HCT116 (cell line): ENCODE data around the gene DENND2D. TPM values are rescaled to one million over a fixed set of nuclear protein-coding genes. Genes with fewer than 3 reads are reported as not detected.

Source experiments
- ATAC-seq: fragments of 200-7000 bp; cut with Tn5 transposase; 2 replicates; pipeline ENCODE4 v1.9.1; 2020; ENCODE audit warnings: mild to moderate bottlenecking, moderate library complexity
- BruUV-seq: library from RNA; stranded (reverse); fragments of 400-500 nt; replicated peaks from 2 replicates; lab custom pipeline; 2021; lab: Mats Ljungman, UMichigan
- CTCF ChIA-PET: fragments of 300-600 bp; sonication (Branson Sonifier 250); formaldehyde crosslinking; loops from one replicate; lab custom pipeline; 2021; ENCODE audit warnings: antibody characterized with exemption; lab: Charles Lee
- POLR2A ChIA-PET: fragments of 300-600, 350-600 bp; sonication (Branson Sonifier 250); formaldehyde crosslinking; loops from one replicate; lab custom pipeline; 2021; ENCODE audit warnings: antibody characterized with exemption; lab: Charles Lee
- RAD21 ChIA-PET, 2 experiments: fragments of 300-600 bp; sonication (Branson Sonifier 250); formaldehyde crosslinking; loops; one replicate each; lab custom pipeline; 2023; ENCODE audit warnings: low total read pairs in 2 of 2; ENCODE audit not compliant: uncharacterized antibody in 2 of 2, unreplicated experiment in 2 of 2, low non-redundant PET in 1 of 2; lab: Charles Lee
- DNase-seq: peaks from one replicate; pipeline ENCODE4 v3.0.0-alpha.2; 2010; ENCODE audit warnings: low read depth, low spot score
- H2AFZ ChIP-seq: fragments of 200-600 bp; shearing (Covaris generic), sonication (generic); 2 replicates; pipeline ENCODE4 v1.6.1; 2017; ENCODE audit warnings: low read depth, mixed run types, mixed read lengths, antibody characterized with exemption, low read length; ENCODE audit not compliant: poor library complexity, severe bottlenecking
- H3K27ac ChIP-seq: 2 replicates; pipeline ENCODE4 v1.5.1; 2012; ENCODE audit warnings: low read depth, low read length
- H3K27me3 ChIP-seq: fragments of 200-600 bp; sonication (generic); 2 replicates; pipeline ENCODE4 v1.6.1; 2016; ENCODE audit warnings: mixed run types, low read length, mixed read lengths; ENCODE audit not compliant: insufficient read depth
- H3K36me3 ChIP-seq, 2 experiments: fragments of 200-500 bp in 1 of 2; fragments of 200-600 bp in 1 of 2; sonication (Bioruptor generic) in 1 of 2; sonication (generic) in 1 of 2; 2 replicates each; pipeline versions ENCODE4 v1.5.1 to v1.6.1; 2014 to 2016; ENCODE audit warnings: low read length in 2 of 2, inconsistent platforms in 1 of 2, mixed read lengths in 1 of 2, mixed run types in 1 of 2; ENCODE audit not compliant: insufficient read depth in 2 of 2, control insufficient read depth in 1 of 2
- H3K4me1 ChIP-seq, 2 experiments: fragments of 200-600 bp in 1 of 2; sonication (generic) in 1 of 2; 2 replicates each; pipeline versions ENCODE4 v1.5.1 to v1.6.1; 2012 to 2017; ENCODE audit warnings: low read length in 2 of 2, inconsistent platforms in 1 of 2, mild to moderate bottlenecking in 1 of 2, mixed read lengths in 1 of 2, mixed run types in 1 of 2, moderate library complexity in 1 of 2; ENCODE audit not compliant: insufficient read depth in 2 of 2, control insufficient read depth in 1 of 2
- H3K4me2 ChIP-seq: fragments of 200-600 bp; sonication (generic); 2 replicates; pipeline ENCODE4 v1.6.1; 2017; ENCODE audit warnings: mixed run types, low read length, mixed read lengths
- H3K4me3 ChIP-seq, 2 experiments: fragments of 200-600 bp in 1 of 2; sonication (generic) in 1 of 2; replicated peaks in 1 of 2; 2 replicates each; pipeline ENCODE4 v1.5.1; 2011 to 2016; ENCODE audit warnings: low read length in 2 of 2, control low read depth in 1 of 2, low read depth in 1 of 2, mild to moderate bottlenecking in 1 of 2, mixed read lengths in 1 of 2, mixed run types in 1 of 2
- H3K79me2 ChIP-seq: fragments of 200-600 bp; sonication (generic); 2 replicates; pipeline ENCODE4 v1.6.1; 2017; ENCODE audit warnings: mild to moderate bottlenecking, mixed run types, low read length, moderate library complexity, mixed read lengths; ENCODE audit not compliant: insufficient read depth
- H3K9ac ChIP-seq: fragments of 200-600 bp; sonication (generic); 2 replicates; pipeline ENCODE4 v1.6.1; 2016; ENCODE audit warnings: low read length, mixed read lengths
- H3K9me2 ChIP-seq: fragments of 200-600 bp; sonication (generic), shearing (Covaris generic); 2 replicates; pipeline ENCODE4 v1.6.1; 2017; ENCODE audit warnings: mixed run types, mild to moderate bottlenecking, moderate library complexity; ENCODE audit not compliant: insufficient read depth
- H3K9me3 ChIP-seq, 2 experiments: fragments of 200-500 bp in 1 of 2; fragments of 200-600 bp in 1 of 2; sonication (Bioruptor generic) in 1 of 2; sonication (generic) in 1 of 2; 2 replicates each; pipeline ENCODE4 v1.6.1; 2014 to 2017; ENCODE audit warnings: low read length in 2 of 2, mixed read lengths in 2 of 2, inconsistent platforms in 1 of 2, low read depth in 1 of 2, mild to moderate bottlenecking in 1 of 2, mixed run types in 1 of 2, moderate library complexity in 1 of 2; ENCODE audit not compliant: control insufficient read depth in 1 of 2, insufficient read depth in 1 of 2
- H4K20me1 ChIP-seq: fragments of 200-600 bp; sonication (generic), shearing (Covaris generic); 2 replicates; pipeline ENCODE4 v1.6.1; 2017; ENCODE audit warnings: mixed run types, mild to moderate bottlenecking, moderate library complexity; ENCODE audit not compliant: insufficient read depth
- ATF3 ChIP-seq: IDR thresholded peaks from 2 replicates; pipeline ENCODE4 v1.6.1; 2012
- CBX3 ChIP-seq: IDR thresholded peaks from 2 replicates; pipeline ENCODE4 v1.6.1; 2012; ENCODE audit warnings: low read depth
- ELF1 ChIP-seq: IDR thresholded peaks from 2 replicates; pipeline ENCODE4 v1.6.1; 2012; ENCODE audit warnings: low read depth, borderline replicate concordance
- EZH2 ChIP-seq: fragments of 200-600 bp; sonication (generic); IDR thresholded peaks from 2 replicates; pipeline ENCODE4 v1.6.1; 2017; ENCODE audit warnings: antibody characterized with exemption, mixed run types
- FOSL1 ChIP-seq: IDR thresholded peaks from 2 replicates; pipeline ENCODE4 v1.6.1; 2012; ENCODE audit warnings: low read depth
- JUND ChIP-seq: IDR thresholded peaks from 2 replicates; pipeline ENCODE4 v1.6.1; 2012
- POLR2A ChIP-seq: IDR thresholded peaks from 2 replicates; pipeline ENCODE4 v1.7.0; 2011; ENCODE audit warnings: borderline replicate concordance; ENCODE audit not compliant: insufficient read depth, insufficient read length; ENCODE audit errors: extremely low read depth
- POLR2AphosphoS5 ChIP-seq: IDR thresholded peaks from 2 replicates; pipeline ENCODE4 v1.6.1; 2011; ENCODE audit warnings: mild to moderate bottlenecking, low read depth, low read length, moderate library complexity
- RAD21 ChIP-seq: IDR thresholded peaks from 2 replicates; pipeline ENCODE4 v1.6.1; 2012; ENCODE audit warnings: low read depth, mild to moderate bottlenecking
- SP1 ChIP-seq: IDR thresholded peaks from 2 replicates; pipeline ENCODE4 v1.6.1; 2012; ENCODE audit warnings: low read depth
- SRF ChIP-seq: IDR thresholded peaks from 2 replicates; pipeline ENCODE4 v1.6.1; 2012; ENCODE audit warnings: low read depth
- TCF7L2 ChIP-seq: IDR thresholded peaks from 2 replicates; pipeline ENCODE4 v1.7.0; 2011; ENCODE audit warnings: borderline replicate concordance, inconsistent platforms; ENCODE audit not compliant: insufficient read depth, insufficient read length; ENCODE audit errors: extremely low read depth
- YY1 ChIP-seq: IDR thresholded peaks from 2 replicates; pipeline ENCODE4 v1.6.1; 2011; ENCODE audit warnings: low read length, low read depth, moderate library complexity, mild to moderate bottlenecking; ENCODE audit not compliant: insufficient replicate concordance; ENCODE audit errors: extremely low read depth
- ZBTB33 ChIP-seq: IDR thresholded peaks from 2 replicates; pipeline ENCODE4 v1.6.1; 2011; ENCODE audit warnings: mild to moderate bottlenecking, low read length, moderate library complexity; ENCODE audit not compliant: insufficient replicate concordance; ENCODE audit errors: extremely low read depth
- ZFX ChIP-seq: fragments of 450-650 bp; IDR thresholded peaks from 2 replicates; pipeline ENCODE4 v1.6.1; 2017
- ZNF274 ChIP-seq: fragments of 200-500 bp; sonication (Bioruptor generic); IDR thresholded peaks from 2 replicates; pipeline ENCODE4 v1.6.1; 2014; ENCODE audit warnings: mild to moderate bottlenecking, low read depth, low read length, inconsistent platforms
- intact Hi-C: fragments of 100-400 bp; cut with micrococcal nuclease; formaldehyde crosslinking; loops from 2 replicates; pipeline ENCODE4 v1.10.0; 2022
- total RNA-seq: library from RNA; stranded (reverse); gene quantifications from one replicate; pipeline ENCODE4 v1.2.1, GENCODE V29; 2021; ENCODE audit not compliant: unreplicated experiment
- TF ChIP-seq, protein P1 (sequence below), 3 experiments: fragments of 200-600 bp in 1 of 3; sonication (generic) in 1 of 3; IDR thresholded peaks in 2 of 3; conservative IDR thresholded peaks in 1 of 3; 2 replicates each; pipeline ENCODE4 v1.5.1; 2012 to 2017; ENCODE audit warnings: low read depth in 2 of 3, low read length in 2 of 3, antibody characterized with exemption in 1 of 3, borderline replicate concordance in 1 of 3, control low read depth in 1 of 3, mild to moderate bottlenecking in 1 of 3, mixed read lengths in 1 of 3, mixed run types in 1 of 3, moderate library complexity in 1 of 3; ENCODE audit not compliant: insufficient read depth in 1 of 3
- TF ChIP-seq, protein P2 (sequence below): IDR thresholded peaks from 2 replicates; pipeline ENCODE4 v1.6.1; 2012; ENCODE audit warnings: low read depth
- TF ChIP-seq, protein P3 (sequence below): IDR thresholded peaks from 2 replicates; pipeline ENCODE4 v1.6.1; 2012

The DENND2D gene
- total RNA-seq, 1 experiment from 2014 or later: 31.9 TPM

DNA sequence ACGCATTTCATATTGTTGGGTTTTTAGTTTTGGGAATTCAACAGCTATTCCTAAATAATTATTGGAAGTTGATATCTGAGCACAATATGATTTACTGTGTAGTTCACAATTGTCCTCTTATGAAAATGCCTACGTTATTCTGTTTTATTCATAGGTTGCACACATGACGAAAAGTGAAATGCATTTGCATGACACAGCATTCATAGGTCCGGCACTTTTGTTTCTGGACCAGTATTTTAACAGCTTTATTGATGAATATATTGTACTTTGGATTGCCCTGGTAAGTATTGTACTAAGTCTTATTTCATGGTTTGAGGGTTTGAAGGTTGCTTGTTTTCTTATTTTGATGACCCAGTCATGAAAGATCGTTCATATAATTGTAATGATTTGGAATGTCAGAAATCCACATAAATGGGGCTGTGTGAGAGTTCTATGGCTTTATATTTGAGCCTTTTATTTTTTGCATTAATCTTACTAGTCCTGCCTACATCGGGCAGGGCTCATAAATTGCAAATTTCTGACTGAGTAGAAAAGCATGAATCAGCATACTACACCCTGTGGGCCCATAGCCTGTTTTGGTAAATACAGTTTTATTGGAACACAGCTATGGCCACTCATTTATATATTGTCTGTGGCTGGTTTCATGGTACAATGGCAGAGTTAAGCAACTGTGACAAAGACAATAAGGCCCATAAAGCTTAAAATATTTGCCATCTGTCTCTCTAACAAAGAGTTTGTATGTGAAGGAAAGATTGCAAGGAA, 17.0 kb downstream of the DENND2D start:
- H3K9me2 ChIP-seq: no peaks in the 10 kb centered on the region
- H4K20me1 ChIP-seq: no peaks in the 10 kb centered on the region
- no peak overlapping the region for H3K4me3 ChIP-seq
- DNase-seq (no peak), ATAC-seq (no peak)
- H3K79me2 ChIP-seq: no peaks in the 10 kb centered on the region
- H3K9me3 ChIP-seq: no peaks in the 10 kb centered on the region
- POLR2A ChIA-PET: interaction anchor here (0.8 kb wide), 1 partner anchor 9 kb away, joined by 3 read pairs; no protein-coding TSS in a partner anchor
- CTCF ChIA-PET: no interaction called here
- no TSS peak for BruUV-seq
- H3K27ac ChIP-seq: no peak overlapping the region
- H2AFZ ChIP-seq: no peak overlapping the region
- RAD21 ChIA-PET: no interaction called here
- H3K4me2 ChIP-seq: no peak overlapping the region
- H3K4me1 ChIP-seq: no peaks in the 10 kb centered on the region
- intact Hi-C loops: no loop called here
- no peaks in the 10 kb centered on the region for H3K27me3 ChIP-seq
- no peak overlapping the region for H3K9ac ChIP-seq
- peaks cover 31 to 40% of the 10 kb centered on the region in 2 experiments; a peak in 2 of 4 replicates for H3K36me3 ChIP-seq
- TF ChIP-seq ZNF274: no peak
- TF ChIP-seq POLR2AphosphoS5: no peak; the same call in 1 of the 2 replicates
- TF ChIP-seq SRF: no peak
- TF ChIP-seq YY1: no peak
- no peak for TF ChIP-seq ELF1
- no peak for TF ChIP-seq JUND
- TF ChIP-seq, protein P1, sequence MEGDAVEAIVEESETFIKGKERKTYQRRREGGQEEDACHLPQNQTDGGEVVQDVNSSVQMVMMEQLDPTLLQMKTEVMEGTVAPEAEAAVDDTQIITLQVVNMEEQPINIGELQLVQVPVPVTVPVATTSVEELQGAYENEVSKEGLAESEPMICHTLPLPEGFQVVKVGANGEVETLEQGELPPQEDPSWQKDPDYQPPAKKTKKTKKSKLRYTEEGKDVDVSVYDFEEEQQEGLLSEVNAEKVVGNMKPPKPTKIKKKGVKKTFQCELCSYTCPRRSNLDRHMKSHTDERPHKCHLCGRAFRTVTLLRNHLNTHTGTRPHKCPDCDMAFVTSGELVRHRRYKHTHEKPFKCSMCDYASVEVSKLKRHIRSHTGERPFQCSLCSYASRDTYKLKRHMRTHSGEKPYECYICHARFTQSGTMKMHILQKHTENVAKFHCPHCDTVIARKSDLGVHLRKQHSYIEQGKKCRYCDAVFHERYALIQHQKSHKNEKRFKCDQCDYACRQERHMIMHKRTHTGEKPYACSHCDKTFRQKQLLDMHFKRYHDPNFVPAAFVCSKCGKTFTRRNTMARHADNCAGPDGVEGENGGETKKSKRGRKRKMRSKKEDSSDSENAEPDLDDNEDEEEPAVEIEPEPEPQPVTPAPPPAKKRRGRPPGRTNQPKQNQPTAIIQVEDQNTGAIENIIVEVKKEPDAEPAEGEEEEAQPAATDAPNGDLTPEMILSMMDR (IDR thresholded peaks at IDR 0.05 in 2 of 3, conservative IDR thresholded peaks at IDR 0.05 in 1 of 3; ENCODE audit: borderline replicate concordance in 1 of 3, insufficient read depth in 1 of 3, low read depth in 2 of 3, low read length in 2 of 3): no peak
- TF ChIP-seq POLR2A: no peak
- TF ChIP-seq, protein P2, sequence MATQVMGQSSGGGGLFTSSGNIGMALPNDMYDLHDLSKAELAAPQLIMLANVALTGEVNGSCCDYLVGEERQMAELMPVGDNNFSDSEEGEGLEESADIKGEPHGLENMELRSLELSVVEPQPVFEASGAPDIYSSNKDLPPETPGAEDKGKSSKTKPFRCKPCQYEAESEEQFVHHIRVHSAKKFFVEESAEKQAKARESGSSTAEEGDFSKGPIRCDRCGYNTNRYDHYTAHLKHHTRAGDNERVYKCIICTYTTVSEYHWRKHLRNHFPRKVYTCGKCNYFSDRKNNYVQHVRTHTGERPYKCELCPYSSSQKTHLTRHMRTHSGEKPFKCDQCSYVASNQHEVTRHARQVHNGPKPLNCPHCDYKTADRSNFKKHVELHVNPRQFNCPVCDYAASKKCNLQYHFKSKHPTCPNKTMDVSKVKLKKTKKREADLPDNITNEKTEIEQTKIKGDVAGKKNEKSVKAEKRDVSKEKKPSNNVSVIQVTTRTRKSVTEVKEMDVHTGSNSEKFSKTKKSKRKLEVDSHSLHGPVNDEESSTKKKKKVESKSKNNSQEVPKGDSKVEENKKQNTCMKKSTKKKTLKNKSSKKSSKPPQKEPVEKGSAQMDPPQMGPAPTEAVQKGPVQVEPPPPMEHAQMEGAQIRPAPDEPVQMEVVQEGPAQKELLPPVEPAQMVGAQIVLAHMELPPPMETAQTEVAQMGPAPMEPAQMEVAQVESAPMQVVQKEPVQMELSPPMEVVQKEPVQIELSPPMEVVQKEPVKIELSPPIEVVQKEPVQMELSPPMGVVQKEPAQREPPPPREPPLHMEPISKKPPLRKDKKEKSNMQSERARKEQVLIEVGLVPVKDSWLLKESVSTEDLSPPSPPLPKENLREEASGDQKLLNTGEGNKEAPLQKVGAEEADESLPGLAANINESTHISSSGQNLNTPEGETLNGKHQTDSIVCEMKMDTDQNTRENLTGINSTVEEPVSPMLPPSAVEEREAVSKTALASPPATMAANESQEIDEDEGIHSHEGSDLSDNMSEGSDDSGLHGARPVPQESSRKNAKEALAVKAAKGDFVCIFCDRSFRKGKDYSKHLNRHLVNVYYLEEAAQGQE: no peak
- no peak for TF ChIP-seq CBX3
- TF ChIP-seq TCF7L2: no peak
- TF ChIP-seq ATF3: no peak
- TF ChIP-seq SP1: no peak
- TF ChIP-seq, protein P3, sequence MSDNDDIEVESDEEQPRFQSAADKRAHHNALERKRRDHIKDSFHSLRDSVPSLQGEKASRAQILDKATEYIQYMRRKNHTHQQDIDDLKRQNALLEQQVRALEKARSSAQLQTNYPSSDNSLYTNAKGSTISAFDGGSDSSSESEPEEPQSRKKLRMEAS: no peak
- TF ChIP-seq ZFX: no peak
- TF ChIP-seq RAD21: no peak
- TF ChIP-seq ZBTB33: no peak
- TF ChIP-seq FOSL1: no peak
- no peak for TF ChIP-seq EZH2
